RWPE1 (cell line): ENCODE data around the gene PHOSPHO1.

Source experiments
- CTCF ChIA-PET: fragments of 350-600 bp; sonication (Branson Sonifier 250); formaldehyde crosslinking; extraction: SDS; loops from one replicate; lab custom pipeline; 2021; lab: Yijun Ruan, JAX
- POLR2A ChIA-PET: fragments of 400-600 bp; formaldehyde crosslinking; extraction: SDS; loops from one replicate; lab custom pipeline; 2020; ENCODE audit warnings: antibody characterized with exemption; ENCODE audit not compliant: low non-redundant PET; lab: Yijun Ruan, JAX
- DNase-seq: peaks from one replicate; pipeline ENCODE4 v3.0.0; 2012; ENCODE audit warnings: low spot score
- H3K27ac ChIP-seq: fragments of 450-650 bp; 2 replicates; pipeline ENCODE4 v1.5.1; 2017
- CTCF ChIP-seq: fragments of 450-650 bp; conservative IDR thresholded peaks from 2 replicates; pipeline ENCODE4 v1.5.1; 2017; ENCODE audit warnings: low read depth, mild to moderate bottlenecking

Gene PHOSPHO1

GRCh38 chr17:49209061-49209571 is 21.5 kb downstream of the PHOSPHO1 start:
- CTCF ChIA-PET: no interaction called here
- no peak for TF ChIP-seq CTCF
- no peak overlapping the region for H3K27ac ChIP-seq
- POLR2A ChIA-PET: no interaction called here
- no peak for DNase-seq

GRCh38 chr17:49204516-49204915 is 26.1 kb downstream of the PHOSPHO1 start:
- POLR2A ChIA-PET: no interaction called here
- CTCF ChIA-PET: no interaction called here

GRCh38 chr17:49203796-49204195 is 26.8 kb downstream of the PHOSPHO1 start:
- no peak overlapping the region for H3K27ac ChIP-seq
- ChIA-PET POLR2A (no interaction called here), CTCF (no interaction called here)
- no peak for TF ChIP-seq CTCF
- no peak for DNase-seq

More at GRCh38 chr17:49204516-49204915, 26.1 kb downstream of the PHOSPHO1 start:
- DNase-seq: no peak
- H3K27ac ChIP-seq: no peak overlapping the region
- TF ChIP-seq CTCF: no peak

- H3K27ac ChIP-seq: no peak overlapping the region
- CTCF ChIA-PET: no interaction called here
- POLR2A ChIA-PET: no interaction called here
- no peak for DNase-seq
- TF ChIP-seq CTCF: no peak
These were observed 29.1 kb downstream of the PHOSPHO1 start for GRCh38 chr17:49201481-49201927.

GRCh38 chr17:49200423-49201083 is 30.0 kb downstream of the PHOSPHO1 start:
- ChIA-PET CTCF (interaction anchor here (0.7 kb wide), 1 partner anchor 38 kb away, joined by 3 read pairs; no protein-coding TSS in a partner anchor), POLR2A (no interaction called here)
- TF ChIP-seq CTCF: no peak
- no peak for DNase-seq
- H3K27ac ChIP-seq: no peak overlapping the region

GRCh38 chr17:49198211-49198610 is 32.4 kb downstream of the PHOSPHO1 start:
- TF ChIP-seq CTCF: no peak
- ChIA-PET POLR2A (no interaction called here), CTCF (interaction anchor here (0.6 to 1.0 kb wide), 2 partner anchors 18 to 117 kb away, joined by 3 to 4 read pairs; no protein-coding TSS in a partner anchor)
- no peak for DNase-seq
- H3K27ac ChIP-seq: no peak overlapping the region
